HCT116 (cell line): ENCODE data around the gene UAP1. TPM values are rescaled to one million over a fixed set of nuclear protein-coding genes. Genes with fewer than 3 reads are reported as not detected.

Source experiments
- ATAC-seq: fragments of 200-7000 bp; cut with Tn5 transposase; 2 replicates; pipeline ENCODE4 v1.9.1; 2020; ENCODE audit warnings: mild to moderate bottlenecking, moderate library complexity
- BruUV-seq: library from RNA; stranded (reverse); fragments of 400-500 nt; replicated peaks from 2 replicates; lab custom pipeline; 2021; lab: Mats Ljungman, UMichigan
- CTCF ChIA-PET: fragments of 300-600 bp; sonication (Branson Sonifier 250); formaldehyde crosslinking; loops from one replicate; lab custom pipeline; 2021; ENCODE audit warnings: antibody characterized with exemption; lab: Charles Lee
- POLR2A ChIA-PET: fragments of 300-600, 350-600 bp; sonication (Branson Sonifier 250); formaldehyde crosslinking; loops from one replicate; lab custom pipeline; 2021; ENCODE audit warnings: antibody characterized with exemption; lab: Charles Lee
- RAD21 ChIA-PET, 2 experiments: fragments of 300-600 bp; sonication (Branson Sonifier 250); formaldehyde crosslinking; loops; one replicate each; lab custom pipeline; 2023; ENCODE audit warnings: low total read pairs in 2 of 2; ENCODE audit not compliant: uncharacterized antibody in 2 of 2, unreplicated experiment in 2 of 2, low non-redundant PET in 1 of 2; lab: Charles Lee
- DNase-seq: peaks from one replicate; pipeline ENCODE4 v3.0.0-alpha.2; 2010; ENCODE audit warnings: low read depth, low spot score
- H2AFZ ChIP-seq: fragments of 200-600 bp; shearing (Covaris generic), sonication (generic); 2 replicates; pipeline ENCODE4 v1.6.1; 2017; ENCODE audit warnings: low read depth, mixed run types, mixed read lengths, antibody characterized with exemption, low read length; ENCODE audit not compliant: poor library complexity, severe bottlenecking
- H3K27ac ChIP-seq: 2 replicates; pipeline ENCODE4 v1.5.1; 2012; ENCODE audit warnings: low read depth, low read length
- H3K27me3 ChIP-seq: fragments of 200-600 bp; sonication (generic); 2 replicates; pipeline ENCODE4 v1.6.1; 2016; ENCODE audit warnings: mixed run types, low read length, mixed read lengths; ENCODE audit not compliant: insufficient read depth
- H3K36me3 ChIP-seq, 2 experiments: fragments of 200-500 bp in 1 of 2; fragments of 200-600 bp in 1 of 2; sonication (Bioruptor generic) in 1 of 2; sonication (generic) in 1 of 2; 2 replicates each; pipeline versions ENCODE4 v1.5.1 to v1.6.1; 2014 to 2016; ENCODE audit warnings: low read length in 2 of 2, inconsistent platforms in 1 of 2, mixed read lengths in 1 of 2, mixed run types in 1 of 2; ENCODE audit not compliant: insufficient read depth in 2 of 2, control insufficient read depth in 1 of 2
- H3K4me1 ChIP-seq, 2 experiments: fragments of 200-600 bp in 1 of 2; sonication (generic) in 1 of 2; 2 replicates each; pipeline versions ENCODE4 v1.5.1 to v1.6.1; 2012 to 2017; ENCODE audit warnings: low read length in 2 of 2, inconsistent platforms in 1 of 2, mild to moderate bottlenecking in 1 of 2, mixed read lengths in 1 of 2, mixed run types in 1 of 2, moderate library complexity in 1 of 2; ENCODE audit not compliant: insufficient read depth in 2 of 2, control insufficient read depth in 1 of 2
- H3K4me2 ChIP-seq: fragments of 200-600 bp; sonication (generic); 2 replicates; pipeline ENCODE4 v1.6.1; 2017; ENCODE audit warnings: mixed run types, low read length, mixed read lengths
- H3K4me3 ChIP-seq, 2 experiments: fragments of 200-600 bp in 1 of 2; sonication (generic) in 1 of 2; replicated peaks in 1 of 2; 2 replicates each; pipeline ENCODE4 v1.5.1; 2011 to 2016; ENCODE audit warnings: low read length in 2 of 2, control low read depth in 1 of 2, low read depth in 1 of 2, mild to moderate bottlenecking in 1 of 2, mixed read lengths in 1 of 2, mixed run types in 1 of 2
- H3K79me2 ChIP-seq: fragments of 200-600 bp; sonication (generic); 2 replicates; pipeline ENCODE4 v1.6.1; 2017; ENCODE audit warnings: mild to moderate bottlenecking, mixed run types, low read length, moderate library complexity, mixed read lengths; ENCODE audit not compliant: insufficient read depth
- H3K9ac ChIP-seq: fragments of 200-600 bp; sonication (generic); 2 replicates; pipeline ENCODE4 v1.6.1; 2016; ENCODE audit warnings: low read length, mixed read lengths
- H3K9me2 ChIP-seq: fragments of 200-600 bp; sonication (generic), shearing (Covaris generic); 2 replicates; pipeline ENCODE4 v1.6.1; 2017; ENCODE audit warnings: mixed run types, mild to moderate bottlenecking, moderate library complexity; ENCODE audit not compliant: insufficient read depth
- H3K9me3 ChIP-seq, 2 experiments: fragments of 200-500 bp in 1 of 2; fragments of 200-600 bp in 1 of 2; sonication (Bioruptor generic) in 1 of 2; sonication (generic) in 1 of 2; 2 replicates each; pipeline ENCODE4 v1.6.1; 2014 to 2017; ENCODE audit warnings: low read length in 2 of 2, mixed read lengths in 2 of 2, inconsistent platforms in 1 of 2, low read depth in 1 of 2, mild to moderate bottlenecking in 1 of 2, mixed run types in 1 of 2, moderate library complexity in 1 of 2; ENCODE audit not compliant: control insufficient read depth in 1 of 2, insufficient read depth in 1 of 2
- H4K20me1 ChIP-seq: fragments of 200-600 bp; sonication (generic), shearing (Covaris generic); 2 replicates; pipeline ENCODE4 v1.6.1; 2017; ENCODE audit warnings: mixed run types, mild to moderate bottlenecking, moderate library complexity; ENCODE audit not compliant: insufficient read depth
- ATF3 ChIP-seq: IDR thresholded peaks from 2 replicates; pipeline ENCODE4 v1.6.1; 2012
- CBX3 ChIP-seq: IDR thresholded peaks from 2 replicates; pipeline ENCODE4 v1.6.1; 2012; ENCODE audit warnings: low read depth
- CEBPB ChIP-seq: IDR thresholded peaks from 2 replicates; pipeline ENCODE4 v1.6.1; 2012; ENCODE audit warnings: low read depth
- EGR1 ChIP-seq: IDR thresholded peaks from 2 replicates; pipeline ENCODE4 v1.6.1; 2012; ENCODE audit warnings: low read depth
- ELF1 ChIP-seq: IDR thresholded peaks from 2 replicates; pipeline ENCODE4 v1.6.1; 2012; ENCODE audit warnings: low read depth, borderline replicate concordance
- EZH2 ChIP-seq: fragments of 200-600 bp; sonication (generic); IDR thresholded peaks from 2 replicates; pipeline ENCODE4 v1.6.1; 2017; ENCODE audit warnings: antibody characterized with exemption, mixed run types
- EZH2phosphoT487 ChIP-seq: fragments of 200-600 bp; IDR thresholded peaks from 2 replicates; pipeline ENCODE4 v1.6.1; 2018; ENCODE audit warnings: antibody characterized with exemption, borderline replicate concordance
- FOSL1 ChIP-seq: IDR thresholded peaks from 2 replicates; pipeline ENCODE4 v1.6.1; 2012; ENCODE audit warnings: low read depth
- JUND ChIP-seq: IDR thresholded peaks from 2 replicates; pipeline ENCODE4 v1.6.1; 2012
- MAX ChIP-seq: IDR thresholded peaks from 2 replicates; pipeline ENCODE4 v1.6.1; 2012
- POLR2A ChIP-seq: IDR thresholded peaks from 2 replicates; pipeline ENCODE4 v1.7.0; 2011; ENCODE audit warnings: borderline replicate concordance; ENCODE audit not compliant: insufficient read depth, insufficient read length; ENCODE audit errors: extremely low read depth
- POLR2AphosphoS5 ChIP-seq: IDR thresholded peaks from 2 replicates; pipeline ENCODE4 v1.6.1; 2011; ENCODE audit warnings: mild to moderate bottlenecking, low read depth, low read length, moderate library complexity
- RAD21 ChIP-seq: IDR thresholded peaks from 2 replicates; pipeline ENCODE4 v1.6.1; 2012; ENCODE audit warnings: low read depth, mild to moderate bottlenecking
- REST ChIP-seq: IDR thresholded peaks from 2 replicates; pipeline ENCODE4 v1.6.1; 2012; ENCODE audit warnings: low read depth
- SIN3A ChIP-seq: IDR thresholded peaks from 2 replicates; pipeline ENCODE4 v1.6.1; 2012; ENCODE audit warnings: low read depth
- SRF ChIP-seq: IDR thresholded peaks from 2 replicates; pipeline ENCODE4 v1.6.1; 2012; ENCODE audit warnings: low read depth
- TCF7L2 ChIP-seq: IDR thresholded peaks from 2 replicates; pipeline ENCODE4 v1.7.0; 2011; ENCODE audit warnings: borderline replicate concordance, inconsistent platforms; ENCODE audit not compliant: insufficient read depth, insufficient read length; ENCODE audit errors: extremely low read depth
- YY1 ChIP-seq: IDR thresholded peaks from 2 replicates; pipeline ENCODE4 v1.6.1; 2011; ENCODE audit warnings: low read length, low read depth, moderate library complexity, mild to moderate bottlenecking; ENCODE audit not compliant: insufficient replicate concordance; ENCODE audit errors: extremely low read depth
- ZBTB33 ChIP-seq: IDR thresholded peaks from 2 replicates; pipeline ENCODE4 v1.6.1; 2011; ENCODE audit warnings: mild to moderate bottlenecking, low read length, moderate library complexity; ENCODE audit not compliant: insufficient replicate concordance; ENCODE audit errors: extremely low read depth
- ZFX ChIP-seq: fragments of 450-650 bp; IDR thresholded peaks from 2 replicates; pipeline ENCODE4 v1.6.1; 2017
- ZNF274 ChIP-seq: fragments of 200-500 bp; sonication (Bioruptor generic); IDR thresholded peaks from 2 replicates; pipeline ENCODE4 v1.6.1; 2014; ENCODE audit warnings: mild to moderate bottlenecking, low read depth, low read length, inconsistent platforms
- intact Hi-C: fragments of 100-400 bp; cut with micrococcal nuclease; formaldehyde crosslinking; loops from 2 replicates; pipeline ENCODE4 v1.10.0; 2022
- total RNA-seq: library from RNA; stranded (reverse); gene quantifications from one replicate; pipeline ENCODE4 v1.2.1, GENCODE V29; 2021; ENCODE audit not compliant: unreplicated experiment

The UAP1 gene
- total RNA-seq, 1 experiment from 2014 or later, result 51.4 TPM

GRCh38 chr1:162605225-162605927 is 43.9 kb downstream of the UAP1 start:
- BruUV-seq, result no TSS peak
- ChIA-PET CTCF (interaction anchor here (1.1 kb wide), 1 partner anchor 8 kb away, joined by 6 read pairs; no protein-coding TSS in a partner anchor), RAD21 (no interaction called here), POLR2A (no interaction called here)
- Histone ChIP-seq H3K9me3 (no peaks in the 10 kb centered on the region), H3K27me3 (no peaks in the 10 kb centered on the region), H3K27ac (peak overlapping the region; percentile 35; the same call in 1 of the 2 replicates), H3K4me1 (peaks cover 0 to 9% of the 10 kb centered on the region in 2 experiments; a peak in 3 of 4 replicates), H3K4me2 (peak overlapping the region; percentile 40; the same call in 1 of the 2 replicates), H3K79me2 (no peaks in the 10 kb centered on the region), H3K4me3 (no peak overlapping the region), H3K9me2 (no peaks in the 10 kb centered on the region), H3K9ac (no peak overlapping the region), H3K36me3 (0 out of 4 replicates have a peak, but pooled peaks cover 0 to 14% of the 10 kb centered on the region in 2 experiments), H4K20me1 (no peaks in the 10 kb centered on the region), H2AFZ (no peak overlapping the region)
- DNase-seq (peak; percentile 45), ATAC-seq (no peak)
- intact Hi-C loops, result no loop called here
- no peak for TF ChIP-seq RAD21
- TF ChIP-seq TCF7L2, result no peak
- TF ChIP-seq ZNF274, result no peak
- no peak for TF ChIP-seq YY1
- peak; percentile 23; the same call in 1 of the 2 replicates for TF ChIP-seq EGR1
- TF ChIP-seq ATF3, result 0 out of 2 replicates have a peak, but pooled peaks have one; percentile 14
- no peak for TF ChIP-seq POLR2A
- peak; percentile 76 for TF ChIP-seq JUND
- TF ChIP-seq SIN3A, result no peak
- TF ChIP-seq ZFX, result no peak
- no peak for TF ChIP-seq MAX
- TF ChIP-seq CBX3, result no peak
- TF ChIP-seq REST, result no peak
- no peak for TF ChIP-seq SRF
- TF ChIP-seq EZH2phosphoT487, result no peak
- peak; percentile 24; the same call in 1 of the 2 replicates for TF ChIP-seq CEBPB
- TF ChIP-seq POLR2AphosphoS5, result no peak
- TF ChIP-seq EZH2, result no peak
- no peak for TF ChIP-seq ZBTB33
- peak; percentile 86 for TF ChIP-seq FOSL1
- TF ChIP-seq ELF1, result no peak
